Measurements from ENCODE around the gene MACROH2A2.
"Not testable (repeated sequence)": the region's sequence is repeated elsewhere in the genome, so short reads cannot be mapped to it uniquely, and the experiment has no call there.

The MACROH2A2 gene

DNA sequence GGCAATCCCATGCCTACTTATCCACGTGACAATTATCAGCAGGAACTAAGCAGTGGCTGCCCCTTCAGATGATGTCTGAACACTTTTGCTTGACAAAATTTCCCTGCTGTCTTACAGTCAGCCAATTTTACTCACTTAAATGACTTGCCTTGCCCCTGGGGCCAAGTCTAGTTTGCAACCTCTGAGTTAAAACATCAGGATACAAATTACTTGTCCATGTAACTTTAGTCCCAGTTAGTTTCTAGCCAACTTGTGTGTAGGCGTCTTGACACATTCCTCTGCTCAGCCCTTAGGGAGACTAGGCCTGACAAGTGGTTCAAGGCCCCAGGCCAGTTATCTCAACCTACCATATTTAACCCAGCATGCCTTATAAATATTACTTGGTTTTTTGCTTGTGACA, 105.5 kb downstream of the MACROH2A2 start:
- no peak for DNase-seq (ENCODE audit: low read depth)

DNA sequence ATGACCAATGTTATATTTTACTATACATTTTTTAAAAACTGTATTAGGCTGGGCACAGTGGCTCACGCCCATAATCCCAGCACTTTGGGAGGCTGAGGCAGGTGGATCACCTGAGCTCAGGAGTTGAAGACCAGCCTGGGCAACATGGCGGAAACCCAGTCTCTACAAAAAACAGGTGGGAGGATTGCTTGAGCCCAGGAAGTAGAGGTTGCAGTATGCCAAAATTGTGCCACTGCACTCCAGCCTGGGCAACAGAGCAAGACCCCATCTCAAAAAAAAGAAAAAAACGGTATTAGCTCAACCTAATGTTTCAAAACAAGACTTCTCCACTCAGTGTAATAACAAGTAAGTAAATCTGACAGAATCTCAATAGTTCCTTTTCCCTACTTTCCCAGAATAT, 106.7 kb downstream of the MACROH2A2 start:
- DNase-seq (ENCODE audit: low read depth) = not testable (repeated sequence)

DNA sequence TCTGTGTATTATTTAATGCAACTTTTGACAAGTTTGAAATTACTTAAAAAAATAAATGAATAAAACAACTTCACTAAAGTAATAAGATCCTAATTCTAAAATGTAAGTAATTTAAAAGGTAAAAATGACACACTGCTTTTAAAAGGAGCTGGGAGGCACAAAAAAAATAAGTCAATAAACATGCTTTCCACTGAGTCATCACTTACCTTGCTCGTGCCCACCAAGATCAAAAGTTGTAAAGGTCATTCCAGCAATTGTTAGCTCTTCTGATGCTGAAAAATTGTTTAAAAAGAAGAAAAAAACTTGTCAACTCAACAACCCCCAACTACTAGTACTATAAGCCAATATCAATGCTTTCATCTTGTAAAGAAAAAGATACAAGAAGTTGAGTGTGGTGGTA, 108.2 kb downstream of the MACROH2A2 start:
- DNase-seq (ENCODE audit: low read depth) = no peak

All from stimulated activated CD8-positive, alpha-beta memory T cell treated with anti-CD3 and anti-CD28 coated beads, Interleukin-15, amount 100 ng/mL, for 1 hour (primary cell).